Endothelial cell of umbilical vein (primary cell): Measurements from ENCODE around the gene NENF.

Experiments used
- CTCF ChIP-seq, 2 donors: IDR thresholded peaks; 1 replicate in 1 of 2; 2 replicates in 1 of 2; pipeline ENCODE4 v1.5.1; 2011; ENCODE audit warnings: low read length in 2 of 2, mild to moderate bottlenecking in 2 of 2, moderate library complexity in 2 of 2, control low read depth in 1 of 2, inconsistent platforms in 1 of 2, low read depth in 1 of 2; ENCODE audit not compliant: insufficient read depth in 1 of 2; ENCODE audit errors: extremely low read depth in 1 of 2
- EZH2 ChIP-seq: IDR thresholded peaks from 2 replicates; pipeline ENCODE4 v1.6.1; 2012; ENCODE audit warnings: borderline replicate concordance, low read depth, mild to moderate bottlenecking, moderate library complexity, low read length, inconsistent platforms; ENCODE audit not compliant: severe bottlenecking
- MAX ChIP-seq: IDR thresholded peaks from 2 replicates; pipeline ENCODE4 v1.6.1; 2011; ENCODE audit not compliant: insufficient read depth, insufficient read length
- POLR2A ChIP-seq: IDR thresholded peaks from 2 replicates; pipeline ENCODE4 v1.6.1; 2012; ENCODE audit warnings: low read depth, mild to moderate bottlenecking, control low read depth, low read length
- POLR2AphosphoS5 ChIP-seq: IDR thresholded peaks from 2 replicates; pipeline ENCODE4 v1.6.1; 2012; ENCODE audit warnings: low read depth, mild to moderate bottlenecking, control low read depth, low read length, moderate library complexity; ENCODE audit not compliant: insufficient read depth

GRCh38 chr1:212431644-212432043 is 1.1 kb upstream of the NENF start:
- TF ChIP-seq POLR2A (no peak), CTCF (IDR thresholded peaks at IDR 0.05; ENCODE audit: extremely low read depth in 1 of 2, insufficient read depth in 1 of 2, low read depth in 1 of 2, low read length in 2 of 2) (no peak), POLR2AphosphoS5 (no peak), EZH2 (no peak), MAX (no peak)
